SK-N-SH treated with all-trans-retinoic acid at 6 μM for 48 hours (cell line): ENCODE measurements around the gene SFXN5.

Experiments used
- ATAC-seq: fragments of 200-7000 bp; cut with Tn5 transposase; 3 replicates; pipeline ENCODE4 v1.9.1; 2020; ENCODE audit warnings: mild to moderate bottlenecking, moderate library complexity
- ARNTL ChIP-seq: fragments of 450-650 bp; formaldehyde crosslinking; IDR thresholded peaks from 2 replicates; pipeline ENCODE4 v1.5.0; 2020; ENCODE audit warnings: low read depth, mild to moderate bottlenecking, moderate library complexity, borderline replicate concordance
- BACH2 ChIP-seq: fragments of 250-450 bp; sonication (Bioruptor Pico); IDR thresholded peaks from 2 replicates; pipeline ENCODE4 v1.9.0; 2021; ENCODE audit warnings: mild to moderate bottlenecking, borderline replicate concordance
- CREB5 ChIP-seq: fragments of 250-450 bp; sonication (Bioruptor Pico); IDR thresholded peaks from 2 replicates; pipeline ENCODE4 v1.5.1; 2020; ENCODE audit warnings: low read depth, mild to moderate bottlenecking, moderate library complexity
- CSDC2 ChIP-seq: fragments of 250-450 bp; sonication (Bioruptor Pico); IDR thresholded peaks from 2 replicates; pipeline ENCODE4 v1.5.0; 2020; ENCODE audit warnings: mild to moderate bottlenecking, moderate library complexity
- CSRNP3 ChIP-seq: fragments of 250-450 bp; sonication (Bioruptor Pico); IDR thresholded peaks from 2 replicates; pipeline ENCODE4 v1.5.1; 2021; ENCODE audit warnings: mild to moderate bottlenecking, moderate library complexity
- ESRRG ChIP-seq: fragments of 250-450 bp; sonication (Bioruptor Pico); IDR thresholded peaks from 2 replicates; pipeline ENCODE4 v1.6.1; 2021; ENCODE audit warnings: mild to moderate bottlenecking
- GLIS3 ChIP-seq: fragments of 250-450 bp; sonication (Bioruptor Pico); IDR thresholded peaks from 2 replicates; pipeline ENCODE4 v1.5.0; 2020; ENCODE audit warnings: mild to moderate bottlenecking, moderate library complexity
- PATZ1 ChIP-seq: fragments of 250-450 bp; sonication (Bioruptor Pico); IDR thresholded peaks from 2 replicates; pipeline ENCODE4 v1.8.0; 2020; ENCODE audit warnings: mild to moderate bottlenecking, moderate library complexity, borderline replicate concordance
- POU6F1 ChIP-seq: fragments of 250-450 bp; sonication (Bioruptor Pico); IDR thresholded peaks from 2 replicates; pipeline ENCODE4 v1.8.0; 2021; ENCODE audit warnings: low read depth, mild to moderate bottlenecking, moderate library complexity, borderline replicate concordance
- PPARA ChIP-seq: fragments of 250-450 bp; sonication (Bioruptor Pico); IDR thresholded peaks from 2 replicates; pipeline ENCODE4 v1.5.0; 2020; ENCODE audit warnings: mild to moderate bottlenecking, borderline replicate concordance
- RARB ChIP-seq: fragments of 250-450 bp; sonication (Bioruptor Pico); IDR thresholded peaks from 2 replicates; pipeline ENCODE4 v1.8.0; 2021; ENCODE audit warnings: mild to moderate bottlenecking, moderate library complexity
- SNAI2 ChIP-seq: fragments of 250-450 bp; sonication (Bioruptor Pico); IDR thresholded peaks from 2 replicates; pipeline ENCODE4 v1.5.0; 2020; ENCODE audit warnings: mild to moderate bottlenecking, moderate library complexity
- TCF4 ChIP-seq: fragments of 250-450 bp; sonication (Bioruptor Pico); IDR thresholded peaks from 2 replicates; pipeline ENCODE4 v1.8.0; 2021; ENCODE audit warnings: mild to moderate bottlenecking, moderate library complexity, borderline replicate concordance
- TOX ChIP-seq: fragments of 250-450 bp; sonication (Bioruptor Pico); IDR thresholded peaks from 2 replicates; pipeline ENCODE4 v1.8.0; 2021; ENCODE audit warnings: mild to moderate bottlenecking, moderate library complexity, borderline replicate concordance
- TSHZ2 ChIP-seq: fragments of 250-450 bp; sonication (Bioruptor Pico); IDR thresholded peaks from 2 replicates; pipeline ENCODE4 v1.5.0; 2020; ENCODE audit warnings: mild to moderate bottlenecking, moderate library complexity
- ZFP3 ChIP-seq: fragments of 250-450 bp; sonication (Bioruptor Pico); IDR thresholded peaks from 2 replicates; pipeline ENCODE4 v1.5.0; 2020; ENCODE audit warnings: mild to moderate bottlenecking, moderate library complexity
- ZFP30 ChIP-seq: fragments of 450-650 bp; formaldehyde crosslinking; IDR thresholded peaks from 2 replicates; pipeline ENCODE4 v1.5.0; 2022; ENCODE audit warnings: mild to moderate bottlenecking, moderate library complexity
- ZNF565 ChIP-seq: fragments of 450-650 bp; formaldehyde crosslinking; conservative IDR thresholded peaks from 2 replicates; pipeline ENCODE4 v1.5.0; 2020; ENCODE audit warnings: low read depth, mild to moderate bottlenecking, moderate library complexity
- ZNF70 ChIP-seq: fragments of 450-650 bp; formaldehyde crosslinking; IDR thresholded peaks from 2 replicates; pipeline ENCODE4 v1.5.0; 2020; ENCODE audit warnings: mild to moderate bottlenecking, moderate library complexity
- ZNF8 ChIP-seq: fragments of 450-650 bp; formaldehyde crosslinking; IDR thresholded peaks from 2 replicates; pipeline ENCODE4 v1.5.0; 2020; ENCODE audit warnings: mild to moderate bottlenecking, moderate library complexity

Gene SFXN5

GRCh38 chr2:72949642-72950041 lies 121.9 kb downstream of the SFXN5 start:
- TF ChIP-seq SNAI2 (CRISPR knock-in tag) (no peak), ZNF70 (no peak), GLIS3 (no peak), ARNTL (CRISPR knock-in tag) (no peak), BACH2 (no peak), PPARA (CRISPR knock-in tag) (no peak), TSHZ2 (CRISPR knock-in tag) (no peak), ESRRG (CRISPR knock-in tag) (no peak), PATZ1 (CRISPR knock-in tag) (no peak), POU6F1 (CRISPR knock-in tag) (no peak), TOX (CRISPR knock-in tag) (no peak)
- no peak for ATAC-seq

- no peak for TF ChIP-seq TOX (CRISPR knock-in tag)
- TF ChIP-seq TSHZ2 (CRISPR knock-in tag): no peak
- TF ChIP-seq TCF4: no peak
- TF ChIP-seq ZFP3: no peak
- no peak for TF ChIP-seq ZNF70
- TF ChIP-seq RARB: no peak
- no peak for TF ChIP-seq GLIS3
- no peak for TF ChIP-seq ZNF565 (CRISPR knock-in tag)
- TF ChIP-seq BACH2: no peak
- TF ChIP-seq CSRNP3 (CRISPR knock-in tag): no peak
- no peak for TF ChIP-seq SNAI2 (CRISPR knock-in tag)
- TF ChIP-seq ZFP30 (CRISPR knock-in tag): no peak
- TF ChIP-seq POU6F1 (CRISPR knock-in tag): no peak
- TF ChIP-seq ZNF8 (CRISPR knock-in tag): no peak
- TF ChIP-seq CREB5: no peak
- TF ChIP-seq CSDC2: no peak
- no peak for TF ChIP-seq ARNTL (CRISPR knock-in tag)
- ATAC-seq: no peak
Observed at GRCh38 chr2:72949045-72949444, 122.5 kb downstream of the SFXN5 start.
